Measurements from ENCODE around the gene RTN3. TPM values are rescaled to one million over a fixed set of nuclear protein-coding genes. Genes with fewer than 3 reads are reported as not detected.

RTN3 gene
- polyA plus RNA-seq, 3 donors = 123 to 341 (median 232) TPM

DNA sequence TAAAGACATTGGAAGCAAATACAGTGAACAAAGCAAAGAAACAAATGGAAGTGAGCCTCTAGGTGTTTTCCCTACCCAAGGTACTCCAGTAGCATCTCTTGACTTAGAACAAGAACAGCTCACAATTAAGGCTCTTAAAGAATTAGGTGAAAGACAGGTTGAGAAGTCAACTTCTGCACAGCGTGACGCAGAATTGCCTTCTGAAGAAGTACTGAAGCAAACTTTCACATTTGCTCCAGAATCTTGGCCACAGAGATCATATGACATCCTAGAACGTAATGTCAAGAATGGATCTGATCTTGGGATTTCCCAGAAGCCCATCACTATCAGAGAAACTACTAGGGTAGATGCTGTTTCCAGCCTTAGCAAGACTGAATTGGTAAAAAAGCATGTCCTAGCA is 39.3 kb downstream of the RTN3 start:
- Histone ChIP-seq H3K79me2 (ENCODE audit: insufficient read depth, low read length) (peaks cover 100% of the 10 kb centered on the region), H4K20me1 (ENCODE audit: insufficient read depth, low read length) (peaks cover 100% of the 10 kb centered on the region), H2AFZ (ENCODE audit: insufficient read depth, low read depth, low read length, poor library complexity, severe bottlenecking) (no peak overlapping the region), H3K36me3 (replicated peaks in 1 of 2; ENCODE audit: control insufficient read depth in 1 of 2, insufficient read depth in 2 of 2, low read length in 2 of 2) (peaks cover 0 to 21% of the 10 kb centered on the region in 2 donors), H3K4me1 (ENCODE audit: control insufficient read depth in 1 of 2, insufficient read depth in 2 of 2, low read length in 2 of 2) (no peaks in the 10 kb centered on the region), H3K27me3 (ENCODE audit: control insufficient read depth in 2 of 2, insufficient read depth in 2 of 2, low read length in 2 of 2) (no peaks in the 10 kb centered on the region), H3K4me3 (replicated peaks in 1 of 3; ENCODE audit: low read depth in 2 of 3, low read length in 3 of 3) (no peak overlapping the region), H3K9me3 (replicated peaks in 1 of 2; ENCODE audit: control insufficient read depth in 1 of 2, insufficient read depth in 1 of 2, low read length in 2 of 2) (no peaks in the 10 kb centered on the region), H3K9ac (ENCODE audit: insufficient read depth, low read length, poor library complexity, severe bottlenecking) (no peak overlapping the region), H3K27ac (ENCODE audit: low read depth in 1 of 2, low read length in 2 of 2) (no peak overlapping the region), H3K4me2 (replicated peaks; ENCODE audit: extremely low read depth, low read length, poor library complexity, severe bottlenecking) (no peak overlapping the region)
- Mint-ChIP-seq H3K27me3 (ENCODE audit: low read depth in 3 of 3) (no peaks in the 10 kb centered on the region), H3K4me1 (peaks cover 4% of the 10 kb centered on the region), H3K9me3 (no peaks in the 10 kb centered on the region), H3K27ac (no peak overlapping the region), H3K36me3 (peaks cover 13 to 25% of the 10 kb centered on the region in 2 donors), H3K4me3 (no peak overlapping the region)
- 100% methylated on average over 3 of the region's 3 CpGs for WGBS (ENCODE audit: insufficient coverage)
- DNase-seq = no peak
- no peak for TF ChIP-seq CTCF (IDR thresholded peaks at IDR 0.05)
- intact Hi-C loops (cut with micrococcal nuclease) = loop anchor here in 1 of 2 donors (10.0 kb wide), 1 partner anchor 676 kb away; no protein-coding TSS in a partner anchor

- Mint-ChIP-seq H3K36me3 (peaks cover 7 to 30% of the 10 kb centered on the region in 2 donors), H3K9me3 (no peaks in the 10 kb centered on the region), H3K27me3 (ENCODE audit: low read depth in 3 of 3) (no peaks in the 10 kb centered on the region), H3K4me3 (no peak overlapping the region), H3K27ac (no peak overlapping the region), H3K4me1 (peaks cover 27% of the 10 kb centered on the region)
- Histone ChIP-seq H3K4me3 (replicated peaks in 1 of 3; ENCODE audit: low read depth in 2 of 3, low read length in 3 of 3) (no peak overlapping the region), H2AFZ (ENCODE audit: insufficient read depth, low read depth, low read length, poor library complexity, severe bottlenecking) (no peak overlapping the region), H3K9me3 (replicated peaks in 1 of 2; ENCODE audit: control insufficient read depth in 1 of 2, insufficient read depth in 1 of 2, low read length in 2 of 2) (no peaks in the 10 kb centered on the region), H3K4me1 (ENCODE audit: control insufficient read depth in 1 of 2, insufficient read depth in 2 of 2, low read length in 2 of 2) (peaks cover 3 to 7% of the 10 kb centered on the region in 2 donors), H3K9ac (ENCODE audit: insufficient read depth, low read length, poor library complexity, severe bottlenecking) (no peak overlapping the region), H3K4me2 (replicated peaks; ENCODE audit: extremely low read depth, low read length, poor library complexity, severe bottlenecking) (no peak overlapping the region), H3K36me3 (replicated peaks in 1 of 2; ENCODE audit: control insufficient read depth in 1 of 2, insufficient read depth in 2 of 2, low read length in 2 of 2) (peaks cover 0 to 5% of the 10 kb centered on the region in 2 donors), H3K27me3 (ENCODE audit: control insufficient read depth in 2 of 2, insufficient read depth in 2 of 2, low read length in 2 of 2) (no peaks in the 10 kb centered on the region), H4K20me1 (ENCODE audit: insufficient read depth, low read length) (peaks cover 100% of the 10 kb centered on the region), H3K27ac (ENCODE audit: low read depth in 1 of 2, low read length in 2 of 2) (no peak overlapping the region), H3K79me2 (ENCODE audit: insufficient read depth, low read length) (peaks cover 98% of the 10 kb centered on the region)
- DNase-seq = no peak
- no peak for TF ChIP-seq CTCF (IDR thresholded peaks at IDR 0.05)
- no CpG with 5 or more reads among the region's 3 CpGs for whole genome bisulfite sequencing (ENCODE audit: insufficient coverage)
- intact Hi-C loops (cut with micrococcal nuclease) = loop anchor here in 1 of 2 donors (10.0 kb wide), 1 partner anchor 685 kb away; no protein-coding TSS in a partner anchor
Observed at GRCh38 chr11:63729326-63729725, 48.0 kb downstream of the RTN3 start.

Data from CD14-positive monocyte (primary cell).